NCI-H82 treated with DMSO at 0.1 percent for 48 hours (cell line): Measurements from ENCODE around the gene ARHGEF37.
A peak's percentile ranks its signal among the peaks of the same experiment; 100 is the strongest.

Source experiments
- DNase-seq: peaks from one replicate; lab custom pipeline; 2025; ENCODE audit not compliant: unreplicated experiment; lab: John Stamatoyannopoulos, UW

The ARHGEF37 gene

DNA sequence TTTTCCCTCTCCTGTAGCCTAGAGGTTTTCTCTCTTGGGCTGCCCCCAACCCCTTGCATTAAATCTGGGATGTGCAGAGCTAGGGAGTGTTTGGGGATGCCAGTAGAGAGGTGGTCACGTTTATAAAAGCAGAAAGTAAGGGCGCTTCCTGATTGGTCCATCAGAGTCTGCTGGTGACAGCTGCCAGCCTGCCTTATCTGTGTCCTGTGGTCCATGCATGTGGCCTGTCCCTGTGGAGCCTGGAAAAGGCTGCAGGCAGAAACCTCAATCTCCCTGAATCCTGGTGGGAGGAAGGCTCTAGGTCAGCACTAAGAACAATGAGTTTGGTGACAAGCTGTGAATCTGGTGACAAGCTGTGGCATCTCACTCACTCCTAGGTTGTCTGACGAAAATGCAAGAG is 42.2 kb downstream of the ARHGEF37 start:
- DNase-seq = no peak

DNA sequence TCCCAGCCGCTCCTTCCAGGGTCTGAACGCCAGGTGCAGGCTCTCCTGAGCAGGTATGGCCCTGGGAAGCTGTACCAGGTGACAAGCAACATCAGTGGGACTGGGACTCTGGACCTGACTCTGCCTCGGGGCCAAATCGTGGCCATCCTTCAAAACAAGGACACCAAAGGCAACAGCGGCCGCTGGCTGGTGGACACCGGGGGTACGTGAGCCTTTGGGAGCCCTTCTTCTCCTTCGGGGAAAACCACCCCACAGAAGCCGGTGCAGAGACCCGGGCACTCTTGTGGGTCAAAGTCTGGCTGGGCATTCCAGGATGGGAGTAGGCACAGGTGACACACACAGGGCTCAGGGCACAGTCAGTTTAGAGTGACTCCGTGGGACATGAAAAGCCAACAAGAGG is 45.8 kb downstream of the ARHGEF37 start:
- DNase-seq = no peak

DNA sequence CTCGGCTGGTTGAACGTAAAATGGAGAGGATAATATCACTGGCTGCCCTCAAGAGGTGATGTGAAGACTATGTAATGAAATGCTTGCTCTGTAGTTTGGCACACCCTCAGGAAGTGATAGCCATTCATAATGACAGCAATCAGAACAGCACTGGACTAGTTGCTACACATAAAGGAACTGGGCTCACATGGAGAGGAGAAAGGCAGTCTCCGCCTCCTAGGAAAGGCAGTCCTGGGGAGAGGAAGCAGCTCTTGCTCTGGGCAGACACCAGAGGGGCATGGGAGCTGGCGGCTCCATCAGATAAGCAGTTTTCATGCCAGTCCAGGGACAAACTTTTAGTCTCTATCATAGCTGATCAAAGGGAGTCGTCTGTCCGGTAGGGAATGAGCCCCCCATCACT is 46.9 kb downstream of the ARHGEF37 start:
- DNase-seq = no peak

DNA sequence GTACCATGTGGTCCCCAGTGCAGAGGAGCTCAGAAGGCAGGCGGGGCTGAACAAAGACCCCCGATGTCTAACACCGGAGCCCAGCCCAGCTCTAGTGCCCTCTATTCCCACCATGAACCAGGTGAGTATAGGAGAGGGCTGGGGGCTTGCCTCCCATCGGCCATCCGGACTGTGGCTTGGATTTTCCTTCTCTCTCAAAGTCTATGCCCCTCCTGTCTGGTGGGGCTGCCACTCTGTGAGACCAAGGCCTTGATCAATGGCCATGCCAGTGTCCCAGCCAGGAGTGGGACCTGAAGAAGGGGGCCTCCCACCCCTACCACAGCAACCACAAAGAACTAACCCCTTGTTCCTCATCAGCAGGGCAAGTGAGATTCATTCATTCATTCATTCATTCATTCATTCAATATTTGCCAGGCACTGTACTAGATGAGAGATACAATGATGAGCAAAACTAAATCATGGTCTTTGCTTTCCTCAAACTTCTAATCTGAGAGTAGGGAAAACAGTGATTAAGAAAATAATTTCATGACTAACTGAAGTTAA is 47.6 kb downstream of the ARHGEF37 start:
- DNase-seq = no peak

DNA sequence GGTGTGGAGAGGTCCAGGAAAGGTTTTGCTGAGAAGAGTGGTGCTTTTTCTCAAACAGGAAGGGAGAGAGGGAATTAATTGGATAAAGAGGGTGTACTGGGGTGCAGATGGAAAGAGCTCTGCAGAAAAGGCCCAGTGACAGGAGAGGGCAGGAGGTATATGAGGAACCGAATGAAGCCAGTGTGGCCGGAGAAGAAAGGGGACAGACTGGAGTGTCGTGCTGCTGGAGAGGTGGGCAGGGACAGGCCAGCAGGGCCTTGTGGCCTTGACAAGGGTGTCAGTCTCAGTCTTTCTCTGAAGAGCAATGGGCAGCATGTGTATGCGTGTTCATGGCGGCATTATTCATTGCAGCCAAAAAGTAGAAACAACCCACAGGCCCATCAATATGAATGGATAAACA is 48.1 kb downstream of the ARHGEF37 start:
- DNase-seq = no peak

DNA sequence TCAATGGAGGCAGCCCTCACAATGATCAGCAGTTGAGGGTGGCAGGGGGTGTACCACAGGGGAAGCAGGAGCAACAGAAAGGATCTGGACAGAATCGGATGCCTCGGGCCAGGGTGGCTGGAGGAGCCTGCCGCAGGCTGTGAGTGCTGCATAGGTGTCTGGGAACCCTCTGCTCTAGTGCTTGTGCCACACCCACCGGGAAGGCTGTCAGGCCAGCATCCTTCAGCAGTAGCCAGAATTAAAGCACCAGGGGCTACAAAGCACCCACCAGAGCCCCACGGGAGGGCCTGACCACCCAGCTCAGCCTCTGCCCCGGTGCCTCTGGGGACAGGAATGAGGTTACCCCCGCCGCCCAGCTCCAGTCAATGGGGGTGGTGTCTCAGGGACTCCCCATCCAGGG is 49.0 kb downstream of the ARHGEF37 start:
- DNase-seq = no peak

DNA sequence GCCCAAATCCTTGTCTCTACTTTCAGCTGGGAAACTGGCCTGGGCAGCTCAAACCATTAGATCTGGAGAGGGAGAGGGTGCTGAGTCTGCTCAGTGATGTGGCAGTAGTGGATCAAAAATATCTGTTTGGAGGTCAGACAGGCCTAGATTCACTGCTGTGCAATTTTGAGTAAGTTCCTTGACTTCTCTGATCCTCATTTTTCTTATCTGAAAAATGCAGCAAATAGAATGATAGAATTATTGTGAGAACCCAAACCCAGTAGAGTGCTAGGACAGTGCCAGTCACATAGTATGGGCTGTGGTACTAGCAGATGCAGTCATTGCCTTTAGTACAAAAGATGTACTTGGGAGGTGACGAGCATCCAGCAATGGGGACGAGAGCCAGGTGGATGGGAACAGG is 50.2 kb downstream of the ARHGEF37 start:
- no peak for DNase-seq

DNA sequence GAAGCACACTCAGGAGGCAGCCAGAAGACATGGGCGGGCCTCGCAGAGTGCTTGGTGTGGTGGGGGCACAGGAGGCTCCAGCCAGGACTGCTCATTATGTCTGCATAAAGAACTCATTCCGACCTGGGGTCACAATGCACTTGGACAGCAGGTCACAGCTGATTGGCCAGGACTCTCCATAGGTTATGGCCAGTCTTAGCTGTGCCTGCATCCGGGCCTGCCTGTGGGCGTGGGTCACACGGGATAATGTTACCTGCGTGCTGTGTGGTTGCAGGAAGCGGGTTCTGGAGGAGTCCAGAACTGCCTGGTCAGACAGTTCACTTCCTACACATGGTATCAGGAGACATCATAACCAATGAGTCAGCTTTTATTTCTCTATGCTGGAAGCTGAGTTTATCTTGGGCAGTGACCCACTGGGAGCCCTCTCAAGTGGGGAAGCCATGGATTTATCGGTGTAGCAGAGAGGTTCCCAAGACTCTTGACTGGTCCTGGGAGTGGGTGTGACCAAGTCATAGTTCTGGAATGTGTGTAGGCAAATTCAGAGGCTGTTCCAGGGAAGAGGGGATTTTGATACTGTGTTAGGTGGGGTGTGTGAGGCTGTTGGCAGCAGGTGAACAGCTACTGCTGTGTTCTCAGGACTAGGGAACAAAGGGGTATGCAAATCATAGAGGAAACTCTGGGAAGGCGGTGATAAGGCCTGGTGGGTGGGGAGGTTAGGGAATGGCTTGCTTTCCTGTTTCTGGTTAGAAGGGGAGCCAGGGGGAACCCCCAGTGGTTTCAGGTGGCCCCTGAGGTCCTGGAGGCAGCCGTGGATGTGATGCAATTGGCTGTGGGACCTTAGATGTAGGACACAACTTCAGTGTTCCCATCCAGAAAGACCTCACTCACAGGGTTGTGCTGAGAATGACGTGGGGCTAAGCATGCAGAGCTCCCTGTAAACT is 51.3 kb downstream of the ARHGEF37 start:
- no peak for DNase-seq

DNA sequence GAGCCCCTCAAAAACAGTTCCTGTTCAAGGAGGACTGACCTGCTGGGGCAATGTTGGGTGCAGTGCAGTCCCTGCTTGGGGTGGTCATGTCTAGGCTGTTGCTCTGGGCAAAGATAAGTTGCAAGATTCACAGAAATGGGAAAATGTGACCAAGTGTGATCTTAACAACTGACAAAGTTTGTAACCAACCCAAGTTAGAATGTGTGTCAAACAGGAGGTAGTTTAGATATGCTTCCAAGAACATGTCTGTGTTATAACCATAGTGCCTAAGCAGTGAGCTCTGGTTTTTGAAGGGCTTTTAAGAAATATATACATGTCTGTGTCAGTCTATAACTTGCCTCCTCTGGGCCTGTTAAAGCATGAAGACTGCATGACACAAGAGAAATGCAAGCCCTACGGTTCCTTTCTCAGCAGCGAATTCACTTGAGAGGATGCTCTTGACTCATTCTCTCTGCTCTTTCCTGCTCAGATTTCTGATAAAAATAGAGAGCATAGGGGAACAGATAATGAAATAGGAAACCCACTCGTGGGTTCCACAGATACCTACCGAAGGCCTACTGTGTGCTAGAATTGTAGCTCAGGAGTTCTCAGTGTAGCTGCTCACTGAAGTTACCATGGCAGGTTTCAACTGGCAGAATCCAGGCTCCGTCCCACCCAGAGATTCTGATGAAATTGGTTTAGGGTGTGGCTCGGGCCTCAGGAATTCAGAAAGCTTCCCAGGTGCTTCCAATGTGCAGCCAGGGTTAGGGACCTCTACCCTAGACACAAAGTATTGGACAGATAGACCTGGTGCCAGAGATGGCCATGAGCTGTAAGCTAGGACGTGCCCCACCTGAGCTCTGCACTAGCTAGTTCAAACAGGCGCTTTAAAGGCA is 52.4 kb downstream of the ARHGEF37 start:
- DNase-seq = no peak

DNA sequence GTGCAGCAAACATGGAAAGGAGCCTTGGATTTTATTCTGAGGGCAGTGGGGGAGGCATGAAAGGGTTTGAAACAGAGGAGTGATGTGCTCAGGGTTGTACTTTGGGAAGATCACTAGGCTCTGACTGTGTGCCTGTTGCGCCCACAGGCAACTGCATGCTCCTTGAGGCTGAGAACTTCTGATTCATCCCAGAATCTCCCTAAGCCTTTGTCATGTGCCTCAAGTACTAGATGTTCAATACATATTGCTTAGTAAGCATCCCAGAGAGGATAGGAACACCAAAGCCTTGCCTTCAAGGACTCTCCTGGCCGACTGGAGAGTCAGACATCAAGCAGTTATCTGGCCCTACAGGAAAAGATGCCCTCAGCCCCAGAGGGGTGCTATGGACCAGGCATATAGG is 54.1 kb downstream of the ARHGEF37 start:
- DNase-seq = no peak

DNA sequence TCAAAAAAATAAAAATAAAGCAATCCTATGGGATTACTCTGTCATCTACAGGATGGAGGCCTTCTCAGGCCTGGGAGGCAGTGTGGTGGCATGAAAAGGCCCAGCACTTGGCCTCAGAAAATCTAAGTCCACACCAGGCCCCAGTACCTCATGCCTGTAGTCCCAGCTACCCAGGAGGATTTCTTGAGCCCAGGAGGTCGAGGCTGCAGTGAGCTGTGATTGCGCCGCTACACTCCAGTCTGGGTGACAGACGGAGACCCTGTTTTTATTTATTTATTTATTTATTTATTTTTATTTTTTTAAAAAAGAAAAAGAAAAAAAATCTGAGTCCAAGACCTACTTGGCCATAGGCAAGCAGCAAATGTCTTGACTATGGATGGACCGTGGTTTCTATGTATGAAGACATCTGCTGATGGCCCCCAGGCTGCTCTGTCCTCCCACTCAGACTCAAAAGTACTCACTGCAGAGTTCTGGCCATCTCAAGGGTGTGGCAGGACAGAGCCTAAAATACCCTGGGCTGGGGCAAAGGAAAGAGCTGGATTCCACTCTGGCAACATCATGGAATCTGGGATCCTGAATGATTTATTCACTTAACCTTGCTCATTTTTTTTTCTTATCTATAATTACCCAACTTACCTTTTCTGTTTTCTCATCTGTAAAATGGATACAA is 55.0 kb downstream of the ARHGEF37 start:
- DNase-seq = no peak

DNA sequence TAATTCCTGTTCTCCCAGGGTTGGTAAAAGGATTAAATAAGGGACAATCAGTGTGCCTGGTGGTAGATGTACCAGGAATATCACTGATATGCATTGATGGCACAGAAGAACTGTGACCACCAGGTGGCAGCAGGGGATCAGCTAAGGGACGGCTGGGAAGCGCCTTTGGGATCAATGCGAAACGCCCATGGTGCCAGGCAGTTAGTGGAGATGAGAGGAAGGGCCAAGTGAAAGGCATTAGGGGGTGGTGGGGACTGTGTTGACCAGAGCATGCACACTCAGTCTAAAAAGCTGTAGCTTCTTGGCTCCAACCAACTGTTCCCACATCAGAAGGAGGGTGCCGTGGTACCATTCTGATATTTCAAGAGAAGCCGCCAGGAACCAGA is 55.6 kb downstream of the ARHGEF37 start:
- DNase-seq = peak; percentile 34

DNA sequence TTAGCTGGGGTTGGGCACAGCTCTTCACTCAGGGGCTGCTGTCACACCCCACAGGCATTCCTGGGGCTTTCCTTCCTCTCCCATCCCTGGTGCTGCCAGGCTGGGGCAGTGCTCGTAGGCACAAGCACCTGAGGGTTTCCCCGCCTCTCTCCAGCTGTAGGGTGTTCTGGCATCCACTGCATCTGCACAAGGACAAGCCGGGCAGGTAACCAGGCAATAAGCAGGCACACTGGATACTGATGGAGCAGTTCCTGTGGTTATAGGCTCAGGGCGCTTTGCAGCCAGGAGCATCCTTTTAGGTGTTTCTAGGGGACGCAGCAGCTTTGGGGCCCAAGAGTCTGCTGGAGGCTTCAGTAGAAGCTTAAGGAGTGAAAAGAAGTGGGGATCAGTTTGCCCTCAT is 56.8 kb downstream of the ARHGEF37 start:
- no peak for DNase-seq

DNA sequence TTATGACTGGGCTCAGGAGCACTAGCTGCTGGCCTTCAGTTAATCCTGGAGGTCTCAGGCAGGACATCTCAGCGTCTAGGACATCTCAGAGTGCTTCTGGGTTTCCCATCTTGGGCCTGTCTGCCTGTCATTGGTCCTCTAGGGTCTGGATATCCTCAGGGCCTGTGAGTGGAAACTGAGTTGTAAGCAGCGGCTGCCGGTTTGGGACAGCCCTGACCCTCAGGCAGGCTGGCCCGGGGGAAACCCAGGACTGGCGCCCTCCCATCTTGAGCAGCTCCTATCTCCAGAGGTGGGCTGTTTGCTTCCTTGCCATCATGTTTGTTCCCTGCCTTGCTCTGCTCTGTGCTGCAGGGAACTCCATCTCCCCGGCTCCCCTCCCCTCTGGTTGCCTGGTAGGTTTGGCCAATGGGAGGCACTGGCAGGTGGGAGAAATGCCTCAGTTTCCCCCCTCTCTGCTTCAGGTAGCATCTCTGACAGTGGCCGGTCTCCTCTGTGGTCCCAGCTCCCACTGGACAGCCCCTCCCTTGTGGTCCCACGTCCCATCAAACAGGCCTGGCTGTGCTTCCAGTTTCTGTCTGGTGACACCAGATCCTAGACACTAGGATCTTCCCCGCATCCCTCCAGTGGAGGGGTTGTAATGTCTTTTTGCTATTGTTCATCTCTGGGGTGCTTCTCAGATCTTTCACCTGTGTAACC is 57.4 kb downstream of the ARHGEF37 start:
- DNase-seq = no peak

DNA sequence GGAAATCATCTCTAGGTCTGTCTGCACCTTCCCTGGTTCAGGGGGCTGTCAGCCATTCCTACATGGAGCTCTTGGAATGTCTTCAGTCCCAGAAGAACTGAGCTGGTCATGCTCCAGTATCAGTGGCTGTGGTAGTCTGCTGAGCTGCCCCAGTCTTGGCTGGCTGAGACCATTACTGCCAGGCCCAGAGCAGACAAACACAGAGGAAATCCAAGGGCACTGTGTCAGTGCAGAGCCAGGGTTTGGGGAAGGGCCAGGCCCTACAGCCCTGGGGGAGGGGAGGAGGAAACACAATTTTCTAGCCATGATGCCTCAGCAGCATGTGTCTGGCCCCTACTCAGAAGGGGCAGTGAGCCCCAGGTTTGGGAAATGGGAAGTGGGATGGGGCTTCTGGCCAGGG is 58.4 kb downstream of the ARHGEF37 start:
- DNase-seq = no peak

DNA sequence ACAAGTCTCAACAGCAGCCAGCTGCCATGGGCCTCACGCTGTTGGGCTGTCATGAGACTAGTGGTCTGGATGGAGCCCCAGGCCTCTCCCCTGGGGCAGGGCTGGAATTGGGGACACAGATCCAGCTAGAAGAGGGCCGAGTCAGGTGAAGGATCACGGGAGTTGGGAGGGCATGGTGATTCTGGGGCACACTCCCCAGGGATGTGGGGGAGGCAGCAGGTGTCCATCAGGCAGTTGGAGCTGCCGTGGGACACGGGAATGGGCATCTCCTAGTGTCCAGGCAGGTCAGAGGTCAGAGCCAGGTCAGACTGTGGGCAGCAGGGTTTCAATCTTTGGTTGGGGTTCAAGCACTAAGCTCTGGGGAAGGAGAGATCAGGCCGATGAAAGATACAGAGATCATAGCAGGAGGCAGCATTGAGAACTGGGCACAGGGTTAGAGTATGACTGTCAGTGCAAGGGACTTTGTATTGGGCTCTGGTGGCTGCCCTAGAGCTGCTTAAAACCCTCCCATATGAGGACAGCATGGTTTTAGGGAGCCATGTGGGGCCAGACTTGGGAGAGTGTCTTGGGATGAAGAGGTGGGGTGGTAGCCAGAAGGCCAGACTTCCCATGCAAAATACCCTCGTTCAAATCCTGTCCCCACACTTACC is 59.2 kb downstream of the ARHGEF37 start:
- DNase-seq = no peak

DNA sequence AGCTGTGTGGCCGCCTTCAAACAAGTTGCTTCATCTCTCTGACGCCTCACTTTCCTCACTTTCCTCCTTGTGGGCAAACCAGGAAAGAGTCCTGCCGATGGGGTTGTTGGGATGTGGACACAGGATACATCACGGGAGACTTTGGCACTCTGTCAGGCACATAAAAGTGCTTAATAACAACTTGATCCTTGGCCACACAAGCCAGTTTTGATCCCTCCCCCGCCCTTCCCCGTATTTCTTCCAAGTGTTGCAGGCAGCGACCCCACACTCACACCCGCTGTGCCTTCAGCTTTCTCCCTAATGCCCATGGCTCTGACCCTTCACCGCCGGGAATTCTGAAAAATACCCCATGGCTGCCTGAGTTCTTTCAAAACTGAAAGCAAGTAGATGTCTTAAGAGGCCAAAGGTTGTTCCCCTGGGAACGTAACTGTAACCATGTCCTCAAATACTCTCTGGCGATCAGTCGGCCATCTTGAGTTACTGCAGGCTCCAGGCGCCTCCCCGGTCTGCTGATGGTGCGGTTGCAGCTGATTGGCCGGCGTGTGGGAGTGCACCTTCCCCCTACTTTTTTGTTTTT is 59.8 kb downstream of the ARHGEF37 start:
- no peak for DNase-seq

DNA sequence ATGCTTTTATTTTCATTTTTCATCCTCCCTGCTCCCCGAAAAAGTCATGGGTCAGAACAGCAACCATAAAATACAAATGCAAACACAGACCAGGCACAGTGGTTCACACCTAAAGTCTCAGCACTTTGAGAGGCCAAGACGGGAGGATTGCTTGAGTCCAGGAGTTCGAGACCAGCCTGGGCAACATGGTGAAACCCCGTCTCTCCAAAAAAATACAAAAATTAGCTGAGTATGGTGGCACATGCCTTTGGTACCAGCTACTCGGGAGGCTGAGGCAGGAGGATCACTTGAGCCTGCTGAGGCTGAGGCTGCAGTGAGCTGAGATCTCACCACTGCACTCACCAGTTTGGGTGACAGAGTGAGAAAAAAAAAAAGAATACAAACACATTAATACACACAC is 60.3 kb downstream of the ARHGEF37 start:
- no peak for DNase-seq

DNA sequence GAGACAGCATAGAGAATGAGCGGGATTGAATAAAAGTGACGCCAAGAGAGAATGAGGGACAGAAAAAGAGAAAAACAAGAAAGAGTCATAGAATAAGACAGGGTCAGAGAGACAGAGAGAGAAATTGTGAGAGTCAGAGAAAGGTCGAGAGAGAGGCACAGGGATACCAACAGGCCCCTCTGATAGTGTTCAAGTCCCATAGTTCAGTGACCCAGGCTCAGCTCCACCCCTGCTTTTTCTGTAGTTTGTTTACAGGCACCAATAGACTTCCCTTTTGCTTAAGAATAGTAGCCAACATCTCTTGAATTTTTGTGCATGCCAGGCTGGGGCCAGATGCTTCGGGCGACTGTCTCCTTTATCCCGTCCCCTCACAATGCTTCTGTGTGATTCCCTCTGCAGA is 62.5 kb downstream of the ARHGEF37 start:
- no peak for DNase-seq

DNA sequence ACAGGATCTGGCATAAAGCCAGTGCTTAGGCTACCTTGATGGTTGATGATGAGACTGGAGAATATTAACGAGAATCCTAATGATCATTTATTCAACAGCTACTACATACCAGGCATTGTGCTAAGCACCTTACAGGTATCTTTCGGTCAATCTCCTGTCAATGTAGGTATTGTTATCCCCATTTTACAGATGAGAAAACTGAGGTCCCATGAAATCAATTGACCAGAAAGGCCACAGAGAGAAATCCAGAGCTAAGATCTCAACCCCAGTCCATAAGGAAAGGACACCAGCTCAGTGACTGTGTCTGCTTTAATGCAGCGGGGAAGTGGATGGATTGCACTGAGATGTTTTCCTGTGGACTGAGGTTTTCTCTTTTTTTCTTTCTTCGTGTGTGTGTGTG is 63.3 kb downstream of the ARHGEF37 start:
- no peak for DNase-seq
